Sigmoid colon (tissue), 7 donors: ENCODE measurements around the gene ATXN1. TPM values are rescaled to one million over a fixed set of nuclear protein-coding genes. Genes with fewer than 3 reads are reported as not detected.

Experiments used
- DNase-seq: peaks from one replicate; pipeline ENCODE4 v3.0.0-alpha.2; 2019
- H3K27ac ChIP-seq, 4 donors: fragments of 200-600 bp; sonication (generic); one replicate each; pipeline ENCODE4 v1.5.1; 2016 to 2019; ENCODE audit warnings: mild to moderate bottlenecking in 1 of 4
- H3K27me3 ChIP-seq, 3 donors: fragments of 200-600 bp; sonication (generic); one replicate each; pipeline ENCODE4 v1.5.1; 2019; ENCODE audit warnings: mild to moderate bottlenecking in 1 of 3
- H3K36me3 ChIP-seq, 4 donors: fragments of 200-600 bp; sonication (generic); one replicate each; pipeline ENCODE4 v1.5.1; 2016 to 2019
- H3K4me1 ChIP-seq, 4 donors: fragments of 200-600 bp; sonication (generic); one replicate each; pipeline ENCODE4 v1.5.1; 2017 to 2019
- H3K4me3 ChIP-seq, 4 donors: fragments of 200-600 bp; sonication (generic); one replicate each; pipeline ENCODE4 v1.5.1; 2017 to 2019; ENCODE audit warnings: mild to moderate bottlenecking in 2 of 4, moderate library complexity in 1 of 4
- H3K9me3 ChIP-seq, 4 donors: fragments of 200-600 bp in 3 of 4; sonication (generic) in 3 of 4; one replicate each; pipeline versions ENCODE4 v1.5.1 to v1.6.1; 2013 to 2019
- EP300 ChIP-seq, 4 donors: sonication (generic); formaldehyde crosslinking; IDR thresholded peaks; one replicate each; pipeline ENCODE4 v1.6.1; 2017; ENCODE audit warnings: antibody characterized with exemption in 4 of 4
- POLR2A ChIP-seq, 2 donors: fragments of 450-650 bp; IDR thresholded peaks; one replicate each; pipeline ENCODE4 v1.6.1; 2016; ENCODE audit warnings: antibody characterized with exemption in 2 of 2, mild to moderate bottlenecking in 2 of 2, moderate library complexity in 2 of 2
- POLR2AphosphoS5 ChIP-seq, 4 donors: sonication (generic); formaldehyde crosslinking; IDR thresholded peaks; one replicate each; pipeline ENCODE4 v1.6.1; 2017; ENCODE audit warnings: antibody characterized with exemption in 4 of 4
- WGBS, 2 donors: extraction: QIAGEN DNeasy Blood & Tissue Kit; methylation state at CpG; one replicate each; pipeline ENCODE4 v1.1.7; 2013; 5-methylcytosine and 5-hydroxymethylcytosine counted together
- intact Hi-C: fragments of 100-400 bp; cut with DNase I; formaldehyde crosslinking; loops from one replicate; pipeline ENCODE4 v1.15.1; 2023
- polyA plus RNA-seq, 3 donors: library from polyadenylated mRNA; stranded (reverse); fragments of 200-250 nt; gene quantifications; one replicate each; pipeline ENCODE4 v1.2.3, GENCODE V29; 2013
- total RNA-seq, 4 donors: library from RNA; depleted of rRNA; stranded (reverse); fragments of >200 nt; gene quantifications; one replicate each; pipeline ENCODE4 v1.1.0, GENCODE V29; 2016
- TF ChIP-seq, protein P1 (sequence below), 4 experiments: fragments of 450-650 bp in 3 of 4; fragments of 200-600 bp in 1 of 4; IDR thresholded peaks; one replicate each; pipeline ENCODE4 v1.5.1; 2016 to 2019; ENCODE audit warnings: antibody characterized with exemption in 4 of 4, mild to moderate bottlenecking in 3 of 4, moderate library complexity in 2 of 4
- donor health status: healthy with polysubstance abuse.
- donor health status: Bipolar disorder and iron deficiency.
- donor health status: healthy.

ATXN1 gene
- total and polyA plus RNA-seq, 7 donors, result 4.8 to 95.3 (median 37.7) TPM

GRCh38 chr6:16656451-16656850 lies 104.8 kb downstream of the ATXN1 start:
- Histone ChIP-seq H3K4me3 (no peak overlapping the region), H3K27me3 (no peaks in the 10 kb centered on the region), H3K27ac (no peak overlapping the region), H3K36me3 (peaks cover 0 to 40% (median 6%) of the 10 kb centered on the region in 4 donors), H3K9me3 (no peaks in the 10 kb centered on the region), H3K4me1 (no peaks in the 10 kb centered on the region)
- intact Hi-C loops, result no loop called here
- no peak for DNase-seq
- WGBS, 2 donors, result 96% methylated on average over 4 of the region's 4 CpGs
- TF ChIP-seq POLR2A (IDR thresholded peaks at IDR 0.05), result no peak
- TF ChIP-seq POLR2AphosphoS5 (IDR thresholded peaks at IDR 0.05), result no peak
- no peak for TF ChIP-seq EP300 (IDR thresholded peaks at IDR 0.05)
- TF ChIP-seq, protein P1, sequence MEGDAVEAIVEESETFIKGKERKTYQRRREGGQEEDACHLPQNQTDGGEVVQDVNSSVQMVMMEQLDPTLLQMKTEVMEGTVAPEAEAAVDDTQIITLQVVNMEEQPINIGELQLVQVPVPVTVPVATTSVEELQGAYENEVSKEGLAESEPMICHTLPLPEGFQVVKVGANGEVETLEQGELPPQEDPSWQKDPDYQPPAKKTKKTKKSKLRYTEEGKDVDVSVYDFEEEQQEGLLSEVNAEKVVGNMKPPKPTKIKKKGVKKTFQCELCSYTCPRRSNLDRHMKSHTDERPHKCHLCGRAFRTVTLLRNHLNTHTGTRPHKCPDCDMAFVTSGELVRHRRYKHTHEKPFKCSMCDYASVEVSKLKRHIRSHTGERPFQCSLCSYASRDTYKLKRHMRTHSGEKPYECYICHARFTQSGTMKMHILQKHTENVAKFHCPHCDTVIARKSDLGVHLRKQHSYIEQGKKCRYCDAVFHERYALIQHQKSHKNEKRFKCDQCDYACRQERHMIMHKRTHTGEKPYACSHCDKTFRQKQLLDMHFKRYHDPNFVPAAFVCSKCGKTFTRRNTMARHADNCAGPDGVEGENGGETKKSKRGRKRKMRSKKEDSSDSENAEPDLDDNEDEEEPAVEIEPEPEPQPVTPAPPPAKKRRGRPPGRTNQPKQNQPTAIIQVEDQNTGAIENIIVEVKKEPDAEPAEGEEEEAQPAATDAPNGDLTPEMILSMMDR (IDR thresholded peaks at IDR 0.05), result no peak

- Histone ChIP-seq H3K4me3 (no peak overlapping the region), H3K36me3 (peaks cover 0 to 41% (median 6%) of the 10 kb centered on the region in 4 donors), H3K4me1 (no peaks in the 10 kb centered on the region), H3K27me3 (no peaks in the 10 kb centered on the region), H3K9me3 (no peaks in the 10 kb centered on the region), H3K27ac (no peak overlapping the region)
- intact Hi-C loops, result no loop called here
- DNase-seq, result no peak
- 86 to 88% methylated on average over 1 of the region's 1 CpG for WGBS, 2 donors
- TF ChIP-seq, protein P1 (IDR thresholded peaks at IDR 0.05), result no peak
- TF ChIP-seq EP300 (IDR thresholded peaks at IDR 0.05) (no peak), POLR2A (IDR thresholded peaks at IDR 0.05) (no peak), POLR2AphosphoS5 (IDR thresholded peaks at IDR 0.05) (no peak)
These were observed 106.6 kb downstream of the ATXN1 start for GRCh38 chr6:16654701-16655100.

- 96 to 98% methylated on average over 7 of the region's 7 CpGs for WGBS, 2 donors
- intact Hi-C loops, result no loop called here
- TF ChIP-seq POLR2AphosphoS5 (IDR thresholded peaks at IDR 0.05), result no peak
- no peak for TF ChIP-seq EP300 (IDR thresholded peaks at IDR 0.05)
- TF ChIP-seq, protein P1 (IDR thresholded peaks at IDR 0.05), result no peak
- TF ChIP-seq POLR2A (IDR thresholded peaks at IDR 0.05), result no peak
- peaks cover 0 to 41% (median 6%) of the 10 kb centered on the region in 4 donors for H3K36me3 ChIP-seq
- H3K27me3 ChIP-seq, result no peaks in the 10 kb centered on the region
- no peak overlapping the region for H3K27ac ChIP-seq
- H3K4me1 ChIP-seq, result no peaks in the 10 kb centered on the region
- no peak for DNase-seq
- H3K9me3 ChIP-seq, result no peaks in the 10 kb centered on the region
- H3K4me3 ChIP-seq, result no peak overlapping the region
These were observed 108.0 kb downstream of the ATXN1 start for GRCh38 chr6:16653226-16653625.

GRCh38 chr6:16651871-16652270 lies 109.4 kb downstream of the ATXN1 start:
- no peaks in the 10 kb centered on the region for H3K9me3 ChIP-seq
- WGBS, 2 donors, result 22 to 49% methylated on average over 6 of the region's 6 CpGs
- no peak overlapping the region for H3K4me3 ChIP-seq
- no peak for DNase-seq
- intact Hi-C loops, result no loop called here
- peaks cover 0 to 32% (median 6%) of the 10 kb centered on the region in 4 donors for H3K36me3 ChIP-seq
- H3K4me1 ChIP-seq, result no peaks in the 10 kb centered on the region
- H3K27ac ChIP-seq, result no peak overlapping the region
- no peaks in the 10 kb centered on the region for H3K27me3 ChIP-seq
- TF ChIP-seq POLR2AphosphoS5 (IDR thresholded peaks at IDR 0.05), result no peak
- TF ChIP-seq, protein P1 (IDR thresholded peaks at IDR 0.05), result no peak
- TF ChIP-seq POLR2A (IDR thresholded peaks at IDR 0.05), result no peak
- TF ChIP-seq EP300 (IDR thresholded peaks at IDR 0.05), result no peak

DNA sequence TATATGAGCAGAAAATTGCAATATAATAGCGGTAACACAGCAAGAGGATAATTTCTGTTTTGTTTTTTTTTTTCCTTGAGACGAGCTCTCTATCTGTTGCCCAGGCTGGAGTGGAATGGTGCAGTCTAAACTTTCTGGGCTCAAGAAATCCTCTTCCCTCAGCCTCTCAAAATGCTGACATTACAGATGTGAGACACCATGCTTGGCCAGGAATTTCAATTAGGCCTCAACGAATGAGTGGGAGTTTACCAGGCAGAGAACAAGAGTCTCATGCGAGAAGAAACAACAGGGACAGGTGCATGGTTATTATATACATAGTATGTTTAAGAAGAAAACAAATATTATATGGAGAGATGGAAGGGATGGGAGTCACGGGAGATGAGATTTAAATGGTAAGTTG lies 111.4 kb downstream of the ATXN1 start:
- Histone ChIP-seq H3K4me3 (no peak overlapping the region), H3K36me3 (peaks cover 0 to 30% (median 4%) of the 10 kb centered on the region in 4 donors), H3K4me1 (no peaks in the 10 kb centered on the region), H3K9me3 (no peaks in the 10 kb centered on the region), H3K27ac (no peak overlapping the region), H3K27me3 (no peaks in the 10 kb centered on the region)
- DNase-seq, result no peak
- WGBS, 2 donors, result 70 to 85% methylated on average over 5 of the region's 5 CpGs
- TF ChIP-seq POLR2AphosphoS5 (IDR thresholded peaks at IDR 0.05), result no peak
- no peak for TF ChIP-seq POLR2A (IDR thresholded peaks at IDR 0.05)
- TF ChIP-seq, protein P1 (IDR thresholded peaks at IDR 0.05), result no peak
- TF ChIP-seq EP300 (IDR thresholded peaks at IDR 0.05), result no peak
- intact Hi-C loops, result no loop called here
